Memory B cell (primary cell): Measurements from ENCODE around the gene SRGAP2.
"Not testable (repeated sequence)": the region's sequence is repeated elsewhere in the genome, so short reads cannot be mapped to it uniquely, and the experiment has no call there.

Experiments used
- ATAC-seq: fragments of 150-1000 bp; cut with Tn5 transposase; 2 replicates; pipeline ENCODE4 v1.10.0; 2021; ENCODE audit warnings: low read depth, mild to moderate bottlenecking, moderate library complexity
- DNase-seq, 2 donors: peaks; one replicate each; pipeline ENCODE4 v3.0.0; 2022; ENCODE audit warnings: low spot score in 2 of 2
- H3K27ac Mint-ChIP-seq: one replicate; pipeline ENCODE4 v1.8.0; 2022; ENCODE audit warnings: mild to moderate bottlenecking, moderate library complexity, mixed read lengths
- H3K27me3 Mint-ChIP-seq: one replicate; pipeline ENCODE4 v1.8.0; 2022; ENCODE audit warnings: mixed read lengths
- H3K36me3 Mint-ChIP-seq: one replicate; pipeline ENCODE4 v1.8.0; 2022; ENCODE audit warnings: mild to moderate bottlenecking, mixed read lengths
- H3K4me1 Mint-ChIP-seq: one replicate; pipeline ENCODE4 v1.8.0; 2022; ENCODE audit warnings: mixed read lengths
- H3K4me3 Mint-ChIP-seq: one replicate; pipeline ENCODE4 v1.8.0; 2022; ENCODE audit warnings: mild to moderate bottlenecking, moderate library complexity, mixed read lengths
- H3K9me3 Mint-ChIP-seq: one replicate; pipeline ENCODE4 v1.8.0; 2022; ENCODE audit warnings: mixed read lengths

The SRGAP2 gene

DNA sequence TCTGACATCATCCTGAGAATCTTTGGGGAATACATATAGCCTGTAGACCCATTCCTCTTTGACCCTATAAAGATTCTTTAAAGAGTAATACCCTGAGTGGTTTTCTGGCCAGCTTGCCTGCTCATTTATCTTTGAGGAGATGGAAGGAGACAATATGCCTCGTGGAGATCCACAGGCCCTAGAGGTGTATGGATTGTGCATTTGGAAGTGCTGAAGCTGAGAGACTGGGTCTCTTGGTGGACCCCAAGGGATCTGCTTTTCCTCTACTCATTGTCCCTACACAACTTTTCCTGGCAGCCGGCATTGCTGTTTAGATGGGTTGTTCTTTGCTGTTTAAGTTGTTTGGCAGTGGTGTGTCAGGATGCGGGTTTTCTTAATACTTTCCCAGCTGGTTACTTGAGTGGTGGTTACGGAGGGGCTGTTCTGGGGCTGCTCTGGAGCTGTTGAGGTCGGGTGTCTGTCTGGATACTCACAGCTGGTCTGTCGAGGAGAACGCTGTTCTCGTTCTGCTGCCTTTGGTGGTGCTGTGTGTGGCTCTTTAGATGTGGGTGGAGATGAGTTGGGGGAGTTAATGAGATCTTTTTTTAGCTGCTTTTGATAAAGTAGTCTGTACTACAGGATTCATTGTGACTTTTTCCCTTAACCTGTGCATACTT, 49.5 kb downstream of the SRGAP2 start:
- H3K27me3 Mint-ChIP-seq, H3K9me3 Mint-ChIP-seq, H3K4me1 Mint-ChIP-seq, ATAC-seq, DNase-seq, H3K4me3 Mint-ChIP-seq, H3K36me3 Mint-ChIP-seq, H3K27ac Mint-ChIP-seq: not testable (repeated sequence)
